Endothelial cell of umbilical vein (primary cell): Measurements from ENCODE around the gene ALS2. TPM values are rescaled to one million over a fixed set of nuclear protein-coding genes. Genes with fewer than 3 reads are reported as not detected.
A peak's percentile ranks its signal among the peaks of the same experiment; 100 is the strongest.

Experiments used
- BruUV-seq: library from RNA; stranded (reverse); fragments of 400-500 nt; replicated peaks from 2 replicates; lab custom pipeline; 2021; lab: Mats Ljungman, UMichigan
- CTCF ChIA-PET: fragments of 300-600, 350-600 bp; sonication (Branson Sonifier 250); formaldehyde crosslinking; loops from one replicate; lab custom pipeline; 2021; ENCODE audit warnings: antibody characterized with exemption, inconsistent platforms; lab: Charles Lee
- POLR2A ChIA-PET: fragments of 300-600, 350-600 bp; sonication (Branson Sonifier 250); formaldehyde crosslinking; loops from one replicate; lab custom pipeline; 2021; ENCODE audit warnings: antibody characterized with exemption, inconsistent platforms; lab: Charles Lee
- DNase-seq: peaks from one replicate; pipeline ENCODE4 v3.0.0-alpha.2; 2011; ENCODE audit warnings: low read depth, low spot score
- FAIRE-seq: peaks from 2 replicates; lab custom pipeline; 2011; peaks lifted over from hg19 to GRCh38; lab: Jason Lieb, UNC
- H2AFZ ChIP-seq: 2 replicates; pipeline ENCODE4 v1.6.0; 2012; ENCODE audit warnings: low read depth, low read length, control low read depth, inconsistent platforms
- H3K27ac ChIP-seq: 2 replicates; pipeline ENCODE4 v1.5.1; 2011; ENCODE audit warnings: low read depth, mild to moderate bottlenecking, control low read depth, low read length, moderate library complexity; ENCODE audit not compliant: insufficient read depth
- H3K27me3 ChIP-seq, 2 experiments: 2 replicates each; pipeline versions ENCODE4 v1.6.0 to v1.6.1; 2011; ENCODE audit warnings: low read length in 2 of 2, mixed read lengths in 1 of 2; ENCODE audit not compliant: control insufficient read depth in 2 of 2, insufficient read depth in 2 of 2
- H3K36me3 ChIP-seq, 2 experiments: 2 replicates in 1 of 2; 3 replicates in 1 of 2; pipeline ENCODE4 v1.5.1; 2011; ENCODE audit warnings: low read length in 2 of 2, mild to moderate bottlenecking in 1 of 2, moderate library complexity in 1 of 2; ENCODE audit not compliant: control insufficient read depth in 2 of 2, insufficient read depth in 2 of 2; ENCODE audit errors: extremely low read depth in 1 of 2
- H3K4me1 ChIP-seq: 3 replicates; pipeline ENCODE4 v1.5.1; 2011; ENCODE audit warnings: mild to moderate bottlenecking, low read length; ENCODE audit not compliant: control insufficient read depth, insufficient read depth; ENCODE audit errors: extremely low read depth
- H3K4me2 ChIP-seq: 2 replicates; pipeline ENCODE4 v1.6.1; 2011; ENCODE audit warnings: low read length, control low read depth, mixed read lengths; ENCODE audit not compliant: insufficient read depth
- H3K4me3 ChIP-seq, 3 experiments: fragments of 200-600 bp in 1 of 3; sonication (generic), shearing (Covaris generic) in 1 of 3; replicated peaks in 1 of 3; 2 replicates each; pipeline ENCODE4 v1.5.1; 2011 to 2016; ENCODE audit warnings: control low read depth in 3 of 3, low read length in 3 of 3, mild to moderate bottlenecking in 2 of 3, inconsistent platforms in 1 of 3, low read depth in 1 of 3, moderate library complexity in 1 of 3; ENCODE audit not compliant: insufficient read depth in 1 of 3
- H3K79me2 ChIP-seq: 2 replicates; pipeline ENCODE4 v1.6.0; 2012; ENCODE audit warnings: low read length, inconsistent platforms; ENCODE audit not compliant: control insufficient read depth, insufficient read depth
- H3K9ac ChIP-seq: replicated peaks from 2 replicates; pipeline ENCODE3; 2011; ENCODE audit warnings: low read length, control low read depth; ENCODE audit not compliant: insufficient read depth; ENCODE audit errors: extremely low read depth
- H3K9me1 ChIP-seq: replicated peaks from 3 replicates; pipeline ENCODE4 v1.6.0; 2011; ENCODE audit warnings: mild to moderate bottlenecking, low read length; ENCODE audit not compliant: control insufficient read depth, insufficient read depth; ENCODE audit errors: extremely low read depth
- H3K9me3 ChIP-seq: replicated peaks from 2 replicates; pipeline ENCODE4 v1.5.1; 2012; ENCODE audit warnings: low read length, inconsistent platforms; ENCODE audit not compliant: control insufficient read depth, insufficient read depth
- H4K20me1 ChIP-seq: replicated peaks from 2 replicates; pipeline ENCODE3; 2011; ENCODE audit warnings: mild to moderate bottlenecking, low read length; ENCODE audit not compliant: control insufficient read depth, insufficient read depth; ENCODE audit errors: extremely low read depth
- EZH2 ChIP-seq: IDR thresholded peaks from 2 replicates; pipeline ENCODE4 v1.6.1; 2012; ENCODE audit warnings: borderline replicate concordance, low read depth, mild to moderate bottlenecking, moderate library complexity, low read length, inconsistent platforms; ENCODE audit not compliant: severe bottlenecking
- FOS ChIP-seq: IDR thresholded peaks from 2 replicates; pipeline ENCODE4 v1.6.1; 2011; ENCODE audit warnings: mild to moderate bottlenecking, low read length, moderate library complexity, borderline replicate concordance; ENCODE audit not compliant: insufficient read depth
- GATA2 ChIP-seq: IDR thresholded peaks from 2 replicates; pipeline ENCODE4 v1.7.0; 2011; ENCODE audit warnings: low read depth, mild to moderate bottlenecking, moderate library complexity, mixed read lengths, low read length; ENCODE audit not compliant: insufficient read length, insufficient read depth
- JUN ChIP-seq: IDR thresholded peaks from 2 replicates; pipeline ENCODE4 v1.6.1; 2011; ENCODE audit warnings: borderline replicate concordance, low read depth; ENCODE audit not compliant: insufficient read length, insufficient read depth
- MYC ChIP-seq: IDR thresholded peaks from one replicate; pipeline ENCODE4 v1.6.1; 2011; ENCODE audit warnings: mild to moderate bottlenecking, low read depth, low read length
- POLR2A ChIP-seq: IDR thresholded peaks from 2 replicates; pipeline ENCODE4 v1.6.1; 2012; ENCODE audit warnings: low read depth, mild to moderate bottlenecking, control low read depth, low read length
- POLR2AphosphoS5 ChIP-seq: IDR thresholded peaks from 2 replicates; pipeline ENCODE4 v1.6.1; 2012; ENCODE audit warnings: low read depth, mild to moderate bottlenecking, control low read depth, low read length, moderate library complexity; ENCODE audit not compliant: insufficient read depth
- dilution Hi-C: fragments of 300-500 bp; cut with MboI; formaldehyde crosslinking; loops from one replicate; pipeline ENCODE4 v1.15.0; 2019; ENCODE audit warnings: low sequenced_read_pairs; ENCODE audit not compliant: extremely low pct_ligation_motif_present
- intact Hi-C: fragments of 100-400 bp; cut with micrococcal nuclease; formaldehyde crosslinking; loops from one replicate; pipeline ENCODE4 v1.10.0; 2022
- polyA plus RNA-seq, 4 experiments: library from polyadenylated mRNA; depleted of rRNA in 3 of 4; stranded (reverse) in 3 of 4; unstranded in 1 of 4; fragments of >200 nt; gene quantifications; 2 replicates each; pipeline versions ENCODE4 v1.2.1 to v1.2.3, GENCODE V29; 2011 to 2012; ENCODE audit warnings: missing spikeins in 1 of 4
- total RNA-seq: library from RNA; stranded (reverse); gene quantifications from 2 replicates; pipeline ENCODE4 v1.2.3, GENCODE V29; 2021
- TF ChIP-seq, protein P1 (sequence below), 2 donors: IDR thresholded peaks; 1 replicate in 1 of 2; 2 replicates in 1 of 2; pipeline ENCODE4 v1.5.1; 2011; ENCODE audit warnings: low read length in 2 of 2, mild to moderate bottlenecking in 2 of 2, moderate library complexity in 2 of 2, control low read depth in 1 of 2, inconsistent platforms in 1 of 2, low read depth in 1 of 2; ENCODE audit not compliant: insufficient read depth in 1 of 2; ENCODE audit errors: extremely low read depth in 1 of 2
- TF ChIP-seq, protein P2 (sequence below): IDR thresholded peaks from 2 replicates; pipeline ENCODE4 v1.6.1; 2011; ENCODE audit not compliant: insufficient read depth, insufficient read length

Gene ALS2
- total and polyA plus RNA-seq, 2 donors (not counting 3 experiments of a cell fraction or from before 2014, with no cell fraction given): 13.1 to 36.1 TPM

DNA sequence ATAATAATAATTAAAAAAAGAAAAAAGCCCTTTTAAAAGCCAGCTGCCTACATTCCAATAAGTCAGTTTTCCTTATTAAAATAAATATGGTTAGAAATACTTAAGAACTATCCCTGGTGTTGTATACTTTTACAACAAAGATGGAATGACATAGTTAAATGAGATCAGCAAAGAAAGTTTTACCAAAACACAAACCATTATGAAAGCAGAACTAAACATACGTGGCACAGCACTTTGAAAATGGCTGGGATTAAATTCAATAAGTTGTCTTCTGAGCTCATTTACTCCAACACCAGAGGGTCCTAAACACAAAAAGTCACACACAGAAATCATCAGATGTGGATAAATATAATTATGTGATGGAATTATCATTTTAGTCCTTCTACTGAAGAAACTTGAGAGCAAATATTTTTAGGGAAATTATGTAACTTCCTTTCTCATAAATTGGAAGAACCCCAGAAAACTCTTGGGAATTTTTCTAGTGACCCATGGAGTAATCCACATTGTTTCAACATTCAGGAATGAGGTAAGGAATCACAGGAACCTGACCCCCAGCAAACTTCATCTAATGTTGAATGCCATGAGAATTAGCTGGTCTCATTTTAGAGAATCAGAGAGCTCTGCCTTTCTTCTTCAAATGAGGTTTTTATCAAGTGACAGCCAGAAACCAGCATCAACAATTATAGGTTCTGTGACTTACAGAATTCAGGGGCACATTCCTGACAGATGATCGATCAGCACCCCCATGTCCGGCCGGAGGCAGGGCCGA lies 125.9 kb downstream of the ALS2 start:
- POLR2A ChIA-PET: interaction anchor here (1.0 kb wide), 1 partner anchor 44 kb away, joined by 4 read pairs; the partner anchor contains the start of gene MPP4
- TSS peak; percentile 65 for BruUV-seq
- peak overlapping the region; percentile 78 for H3K4me2 ChIP-seq

DNA sequence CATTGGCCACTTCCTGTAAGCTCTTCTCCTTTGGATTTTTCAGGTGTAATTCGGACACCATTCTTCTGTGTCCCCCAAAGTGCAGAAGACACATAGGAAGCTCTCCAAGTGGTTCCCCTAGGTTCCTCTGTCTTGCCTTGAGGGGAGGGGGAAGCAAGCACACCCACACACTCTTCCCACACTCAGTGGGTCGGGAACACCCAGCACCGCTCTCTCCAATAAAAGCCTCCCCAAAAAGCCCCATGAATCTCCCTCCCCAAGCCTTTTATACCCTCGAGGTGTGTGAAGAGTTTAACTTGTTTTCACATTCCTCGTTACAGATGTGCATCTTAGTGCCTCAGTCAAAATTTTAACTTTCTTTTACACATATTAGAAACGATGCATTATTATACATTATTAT lies 127.5 kb downstream of the ALS2 start:
- DNase-seq (no peak), FAIRE-seq (no peak)
- H4K20me1 ChIP-seq: no peaks in the 10 kb centered on the region
- TF ChIP-seq FOS (no peak), EZH2 (no peak), JUN (no peak), GATA2 (no peak), MYC (no peak), POLR2A (no peak), POLR2AphosphoS5 (no peak)
- TF ChIP-seq, protein P1, sequence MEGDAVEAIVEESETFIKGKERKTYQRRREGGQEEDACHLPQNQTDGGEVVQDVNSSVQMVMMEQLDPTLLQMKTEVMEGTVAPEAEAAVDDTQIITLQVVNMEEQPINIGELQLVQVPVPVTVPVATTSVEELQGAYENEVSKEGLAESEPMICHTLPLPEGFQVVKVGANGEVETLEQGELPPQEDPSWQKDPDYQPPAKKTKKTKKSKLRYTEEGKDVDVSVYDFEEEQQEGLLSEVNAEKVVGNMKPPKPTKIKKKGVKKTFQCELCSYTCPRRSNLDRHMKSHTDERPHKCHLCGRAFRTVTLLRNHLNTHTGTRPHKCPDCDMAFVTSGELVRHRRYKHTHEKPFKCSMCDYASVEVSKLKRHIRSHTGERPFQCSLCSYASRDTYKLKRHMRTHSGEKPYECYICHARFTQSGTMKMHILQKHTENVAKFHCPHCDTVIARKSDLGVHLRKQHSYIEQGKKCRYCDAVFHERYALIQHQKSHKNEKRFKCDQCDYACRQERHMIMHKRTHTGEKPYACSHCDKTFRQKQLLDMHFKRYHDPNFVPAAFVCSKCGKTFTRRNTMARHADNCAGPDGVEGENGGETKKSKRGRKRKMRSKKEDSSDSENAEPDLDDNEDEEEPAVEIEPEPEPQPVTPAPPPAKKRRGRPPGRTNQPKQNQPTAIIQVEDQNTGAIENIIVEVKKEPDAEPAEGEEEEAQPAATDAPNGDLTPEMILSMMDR (IDR thresholded peaks at IDR 0.05; ENCODE audit: extremely low read depth in 1 of 2, insufficient read depth in 1 of 2, low read depth in 1 of 2, low read length in 2 of 2): no peak
- TF ChIP-seq, protein P2, sequence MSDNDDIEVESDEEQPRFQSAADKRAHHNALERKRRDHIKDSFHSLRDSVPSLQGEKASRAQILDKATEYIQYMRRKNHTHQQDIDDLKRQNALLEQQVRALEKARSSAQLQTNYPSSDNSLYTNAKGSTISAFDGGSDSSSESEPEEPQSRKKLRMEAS: no peak
- H3K4me2 ChIP-seq: no peak overlapping the region
- H3K4me3 ChIP-seq: no peak overlapping the region
- no peaks in the 10 kb centered on the region for H3K9me3 ChIP-seq
- H2AFZ ChIP-seq: no peak overlapping the region
- peaks cover 31% of the 10 kb centered on the region for H3K4me1 ChIP-seq
- no peaks in the 10 kb centered on the region for H3K36me3 ChIP-seq
- ChIA-PET POLR2A (no interaction called here), CTCF (interaction anchor here (1.3 kb wide), 1 partner anchor 11 kb away, joined by 4 read pairs; the partner anchor contains the start of gene TMEM237)
- intact Hi-C loops (no loop called here), dilution Hi-C loops (no loop called here)
- no peaks in the 10 kb centered on the region for H3K9me1 ChIP-seq
- H3K79me2 ChIP-seq: no peaks in the 10 kb centered on the region
- peak overlapping the region; percentile 70 for H3K9ac ChIP-seq
- no TSS peak for BruUV-seq
- H3K27ac ChIP-seq: peak overlapping the region; percentile 88
- no peaks in the 10 kb centered on the region for H3K27me3 ChIP-seq

More for the DNA sequence above, 125.9 kb downstream of the ALS2 start:
- FAIRE-seq (peak; percentile 69), DNase-seq (peak; percentile 89)
- dilution Hi-C loops (no loop called here), intact Hi-C loops (loop anchor here (1.0 kb wide), 2 partner anchors 11 to 42 kb away; partner anchors contain the start of gene TMEM237)
- H3K27ac ChIP-seq: peak overlapping the region; percentile 94
- CTCF ChIA-PET: interaction anchor here (0.9 to 2.5 kb wide), 7 partner anchors 9 to 58 kb away, joined by 3 to 10 read pairs (median 3); partner anchors contain the start of gene MPP4
- H4K20me1 ChIP-seq: no peaks in the 10 kb centered on the region
- H3K4me3 ChIP-seq: peak overlapping the region in 1 of 3 experiments; percentile 24
- H3K9ac ChIP-seq: peak overlapping the region; percentile 66
- no peaks in the 10 kb centered on the region for H3K27me3 ChIP-seq
- no peaks in the 10 kb centered on the region for H3K9me3 ChIP-seq
- H3K79me2 ChIP-seq: no peaks in the 10 kb centered on the region
- TF ChIP-seq POLR2A: peak; percentile 30
- TF ChIP-seq, protein P2: no peak
- peak; percentile 6 for TF ChIP-seq FOS
- TF ChIP-seq POLR2AphosphoS5: peak; percentile 22
- TF ChIP-seq JUN: peak; percentile 68
- peaks cover 31% of the 10 kb centered on the region for H3K4me1 ChIP-seq
- no peaks in the 10 kb centered on the region for H3K36me3 ChIP-seq
- no peaks in the 10 kb centered on the region for H3K9me1 ChIP-seq
- H2AFZ ChIP-seq: peak overlapping the region; percentile 3
